Psoas muscle (tissue), 8 donors: ENCODE data around the gene AXIN2. TPM values are rescaled to one million over a fixed set of nuclear protein-coding genes. Genes with fewer than 3 reads are reported as not detected.

ENCODE experiments used
- ATAC-seq, 4 donors: fragments of 200-7000 bp; cut with Tn5 transposase; one replicate each; pipeline ENCODE4 v1.9.1; 2020; ENCODE audit warnings: moderate library complexity in 3 of 4, mild to moderate bottlenecking in 2 of 4
- DNase-seq, 2 donors: peaks; one replicate each; pipeline ENCODE4 v3.0.0-alpha.2; 2020
- H3K27ac ChIP-seq: fragments of 200-600 bp; one replicate; pipeline ENCODE4 v1.8.0; 2022
- H3K27me3 ChIP-seq, 3 donors: fragments of 200-600 bp in 1 of 3; one replicate each; pipeline versions ENCODE4 v1.6.1 to v1.8.0; 2013 to 2022; ENCODE audit warnings: low read length in 2 of 3, mild to moderate bottlenecking in 2 of 3, moderate library complexity in 1 of 3; ENCODE audit not compliant: insufficient read depth in 3 of 3
- H3K36me3 ChIP-seq, 2 donors: fragments of 200-600 bp in 1 of 2; one replicate each; pipeline versions ENCODE4 v1.6.1 to v1.8.0; 2013 to 2022; ENCODE audit warnings: low read depth in 1 of 2, mild to moderate bottlenecking in 1 of 2, moderate library complexity in 1 of 2; ENCODE audit not compliant: insufficient read depth in 1 of 2
- H3K4me1 ChIP-seq: fragments of 200-600 bp; one replicate; pipeline ENCODE4 v1.8.0; 2022
- H3K4me3 ChIP-seq: fragments of 200-600 bp; one replicate; pipeline ENCODE4 v1.8.0; 2022; ENCODE audit warnings: mild to moderate bottlenecking
- H3K9me3 ChIP-seq: fragments of 200-600 bp; one replicate; pipeline ENCODE4 v1.8.0; 2022
- WGBS, 3 donors: extraction: QIAGEN DNeasy Blood & Tissue Kit; methylation state at CpG; one replicate each; pipeline versions ENCODE4 v1.1.6 to v1.1.7; 2013; 5-methylcytosine and 5-hydroxymethylcytosine counted together
- intact Hi-C, 2 donors: fragments of 100-400 bp; cut with DNase I; formaldehyde crosslinking; loops; one replicate each; pipeline versions ENCODE4 v1.11.0 to v1.14.2; 2022
- polyA plus RNA-seq, 3 donors: library from polyadenylated mRNA; stranded (reverse); fragments of 200-250 nt; gene quantifications; one replicate each; pipeline ENCODE4 v1.2.3, GENCODE V29; 2013
- total RNA-seq, 4 donors: library from RNA; stranded (reverse); fragmentation: NEBNext Ultra II Directional in 2 of 4; extraction: Animal tissue kit (Norgen Biotek cat#: 25700) in 2 of 4; gene quantifications; one replicate each; pipeline versions ENCODE4 v1.2.1 to v1.2.4, GENCODE V29; 2021 to 2023
- TF ChIP-seq, protein P1 (sequence below): fragments of 200-600 bp; IDR thresholded peaks from one replicate; pipeline ENCODE4 v1.8.0; 2022; ENCODE audit warnings: antibody characterized with exemption
- donor health status: healthy with polysubstance abuse.
- donor health status: DM: no; HTN: no; CAD: no; lungs with moderate emphysema.
- donor health status: Bipolar disorder and iron deficiency.
- donor health status: healthy.
- donor health status: DM: yes; HTN: yes; CAD: no.
- donor health status: DM: no; HTN: no; CAD: no.
- donor health status: DM: no; HTN: no; CAD: no.
- donor health status: DM: yes; HTN: yes; CAD: no.

Gene AXIN2
- total and polyA plus RNA-seq, 7 donors = 0.72 to 19.1 (median 8.0) TPM

DNA sequence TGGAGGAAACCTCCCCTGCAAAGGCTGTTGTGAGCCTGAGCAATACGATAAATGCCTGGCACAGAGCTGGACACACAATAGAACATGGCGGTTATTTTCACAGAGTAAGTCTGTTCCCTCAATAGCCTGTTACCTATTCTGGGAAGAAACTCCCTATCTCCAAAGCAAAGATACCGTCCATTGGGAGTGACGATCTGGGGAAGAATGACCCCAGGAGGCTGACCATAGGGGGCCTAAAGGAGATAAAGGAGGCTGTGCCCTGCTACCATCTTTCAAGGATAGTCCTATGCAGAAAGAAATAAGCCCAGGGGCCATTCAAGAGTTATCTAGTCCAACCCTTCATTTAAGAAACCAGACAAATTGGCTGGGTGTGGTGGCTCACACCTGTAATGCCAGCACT, 4.1 kb upstream of the AXIN2 start:
- DNase-seq (no peak), ATAC-seq (no peak)
- Histone ChIP-seq H3K4me1 (peaks cover 19% of the 10 kb centered on the region), H3K36me3 (no peaks in the 10 kb centered on the region), H3K9me3 (no peaks in the 10 kb centered on the region), H3K4me3 (no peak overlapping the region), H3K27me3 (no peaks in the 10 kb centered on the region), H3K27ac (no peak overlapping the region)
- TF ChIP-seq, protein P1, sequence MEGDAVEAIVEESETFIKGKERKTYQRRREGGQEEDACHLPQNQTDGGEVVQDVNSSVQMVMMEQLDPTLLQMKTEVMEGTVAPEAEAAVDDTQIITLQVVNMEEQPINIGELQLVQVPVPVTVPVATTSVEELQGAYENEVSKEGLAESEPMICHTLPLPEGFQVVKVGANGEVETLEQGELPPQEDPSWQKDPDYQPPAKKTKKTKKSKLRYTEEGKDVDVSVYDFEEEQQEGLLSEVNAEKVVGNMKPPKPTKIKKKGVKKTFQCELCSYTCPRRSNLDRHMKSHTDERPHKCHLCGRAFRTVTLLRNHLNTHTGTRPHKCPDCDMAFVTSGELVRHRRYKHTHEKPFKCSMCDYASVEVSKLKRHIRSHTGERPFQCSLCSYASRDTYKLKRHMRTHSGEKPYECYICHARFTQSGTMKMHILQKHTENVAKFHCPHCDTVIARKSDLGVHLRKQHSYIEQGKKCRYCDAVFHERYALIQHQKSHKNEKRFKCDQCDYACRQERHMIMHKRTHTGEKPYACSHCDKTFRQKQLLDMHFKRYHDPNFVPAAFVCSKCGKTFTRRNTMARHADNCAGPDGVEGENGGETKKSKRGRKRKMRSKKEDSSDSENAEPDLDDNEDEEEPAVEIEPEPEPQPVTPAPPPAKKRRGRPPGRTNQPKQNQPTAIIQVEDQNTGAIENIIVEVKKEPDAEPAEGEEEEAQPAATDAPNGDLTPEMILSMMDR = no peak
- intact Hi-C loops = loop anchor here in 1 of 2 donors (10.0 kb wide), 2 partner anchors 189 to 219 kb away; no protein-coding TSS in a partner anchor
- 91 to 95% (median 93%) methylated on average over 4 of the region's 4 CpGs for WGBS, 3 donors

DNA sequence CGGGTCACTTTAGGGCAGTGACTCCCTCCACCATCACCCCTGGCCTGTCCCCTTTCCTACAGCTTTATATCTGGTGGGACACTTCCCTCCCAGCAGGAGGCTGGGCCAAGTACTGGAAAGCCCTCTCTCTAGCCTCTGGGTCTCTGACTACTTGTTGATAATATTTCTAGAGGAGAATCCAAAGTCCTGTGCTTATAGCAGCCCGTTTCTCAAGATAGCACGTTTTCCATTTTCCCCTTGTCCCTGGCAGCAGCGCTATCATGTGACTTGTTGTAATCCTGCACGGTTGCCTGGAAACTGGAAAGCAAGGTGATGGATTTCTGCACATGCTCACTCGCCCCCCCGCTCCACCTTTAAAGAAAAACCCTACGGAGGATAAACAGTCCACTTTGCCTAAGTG, 3.3 kb upstream of the AXIN2 start:
- intact Hi-C loops = loop anchor here in 1 of 2 donors (10.0 kb wide), 2 partner anchors 190 to 220 kb away; no protein-coding TSS in a partner anchor
- Histone ChIP-seq H3K4me3 (peak overlapping the region; percentile 23), H3K27me3 (no peaks in the 10 kb centered on the region), H3K36me3 (no peaks in the 10 kb centered on the region), H3K27ac (no peak overlapping the region), H3K9me3 (no peaks in the 10 kb centered on the region), H3K4me1 (peaks cover 19% of the 10 kb centered on the region)
- DNase-seq = no peak
- TF ChIP-seq, protein P1 = no peak
- peak in 2 of 4 donors; percentile 26 to 39 for ATAC-seq
- 20 to 24% (median 22%) methylated on average over 8 of the region's 8 CpGs for WGBS, 3 donors

DNA sequence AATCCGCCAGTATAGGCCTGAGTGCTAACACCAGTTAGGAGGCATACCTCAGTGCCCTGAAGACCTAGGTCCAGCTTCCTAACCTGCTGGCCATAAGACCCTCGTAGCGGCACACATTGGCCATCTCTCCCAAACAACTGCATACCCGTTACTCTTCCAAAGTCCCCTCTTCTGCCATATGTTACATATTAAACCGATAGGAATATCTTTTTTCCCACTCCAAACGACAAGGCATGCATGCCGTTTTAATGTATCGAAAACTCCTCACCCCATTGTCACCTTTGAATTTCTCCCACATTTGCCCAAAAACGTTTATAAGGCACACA, 721 bp upstream of the AXIN2 start:
- TF ChIP-seq, protein P1 = no peak
- no peak overlapping the region for H3K4me3 ChIP-seq
- peaks cover 29% of the 10 kb centered on the region for H3K4me1 ChIP-seq
- H3K27ac ChIP-seq = no peak overlapping the region
- no peaks in the 10 kb centered on the region for H3K27me3 ChIP-seq
- H3K36me3 ChIP-seq = peaks cover 0 to 7% of the 10 kb centered on the region in 2 donors
- H3K9me3 ChIP-seq = no peaks in the 10 kb centered on the region
- ATAC-seq = no peak
- intact Hi-C loops = loop anchor here in 1 of 2 donors (10.0 kb wide), 2 partner anchors 193 to 223 kb away; no protein-coding TSS in a partner anchor
- no peak for DNase-seq
- WGBS, 3 donors = 39 to 47% (median 44%) methylated on average over 9 of the region's 9 CpGs

DNA sequence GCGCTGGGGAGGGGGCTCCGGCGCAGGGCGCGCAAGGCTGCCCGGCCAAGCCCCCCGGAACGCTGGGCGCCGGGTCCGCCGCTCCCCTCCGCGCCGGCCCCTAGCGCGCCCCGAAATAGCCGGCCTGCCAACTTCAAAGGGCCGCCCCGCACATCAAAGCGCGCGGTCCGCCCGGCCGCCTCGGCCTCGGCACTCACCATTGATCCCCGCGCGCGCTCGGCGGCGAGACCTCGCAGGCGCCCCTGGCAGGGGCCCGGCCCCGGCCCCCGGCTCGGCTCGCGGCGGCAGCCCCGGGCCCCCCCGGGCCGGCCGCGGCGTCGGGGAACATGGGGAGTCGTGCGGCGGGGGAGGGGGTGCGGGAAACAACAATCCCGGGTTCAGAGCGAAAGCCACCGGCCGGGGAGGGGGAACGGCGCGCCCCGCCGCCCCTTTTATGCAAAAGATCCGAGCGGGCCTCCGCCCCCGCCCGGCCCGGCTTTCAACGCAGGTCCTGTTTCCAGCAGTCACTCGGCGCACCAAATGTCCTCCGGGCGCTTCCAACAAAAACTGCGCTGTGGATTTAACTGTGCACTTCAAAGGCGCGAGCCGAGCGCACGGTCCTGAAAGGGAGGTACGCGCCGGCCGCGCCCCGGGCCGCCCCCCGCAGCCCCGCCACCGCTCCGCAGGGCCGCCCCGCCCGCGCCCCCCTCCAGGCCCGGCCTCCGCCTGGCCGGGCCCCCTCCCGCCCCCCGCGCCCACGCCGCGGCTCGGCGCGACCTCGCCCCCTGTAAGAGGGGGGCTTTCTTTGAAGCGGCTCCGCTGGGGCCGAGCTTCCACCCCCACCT, 608 bp downstream of the AXIN2 start:
- ATAC-seq = peak; percentile 50 to 53 (median 52)
- DNase-seq = peak; percentile 90 to 94
- TF ChIP-seq, protein P1 = no peak
- WGBS, 3 donors = 0 to 1% (median 0%) methylated on average over 58 to 112 of the region's 113 CpGs
- H3K27ac ChIP-seq = no peak overlapping the region
- H3K9me3 ChIP-seq = no peaks in the 10 kb centered on the region
- peaks cover 0 to 7% of the 10 kb centered on the region in 2 donors for H3K36me3 ChIP-seq
- H3K4me1 ChIP-seq = peaks cover 36% of the 10 kb centered on the region
- intact Hi-C loops = loop anchor here in 1 of 2 donors (10.0 kb wide), 2 partner anchors 194 to 224 kb away; no protein-coding TSS in a partner anchor
- no peak overlapping the region for H3K4me3 ChIP-seq
- H3K27me3 ChIP-seq = no peaks in the 10 kb centered on the region
